Effector memory CD4-positive, alpha-beta T cell (primary cell): ENCODE measurements around the gene GYPC.
"Not testable (repeated sequence)": the region's sequence is repeated elsewhere in the genome, so short reads cannot be mapped to it uniquely, and the experiment has no call there.

Source experiments
- DNase-seq, 3 donors: peaks; one replicate each; pipeline ENCODE4 v3.0.0-alpha.2; 2020
- H3K27ac ChIP-seq: 2 replicates; pipeline ENCODE4 v1.7.0; 2013; ENCODE audit warnings: mild to moderate bottlenecking, low read length, moderate library complexity; ENCODE audit not compliant: insufficient read depth, poor library complexity, severe bottlenecking
- H3K27me3 ChIP-seq: replicated peaks from 2 replicates; pipeline ENCODE4 v1.7.0; 2013; ENCODE audit warnings: mild to moderate bottlenecking, low read length; ENCODE audit not compliant: insufficient read depth, control insufficient read depth, poor library complexity, severe bottlenecking
- H3K36me3 ChIP-seq: 2 replicates; pipeline ENCODE4 v1.7.0; 2013; ENCODE audit warnings: mild to moderate bottlenecking, low read length, moderate library complexity; ENCODE audit not compliant: control insufficient read depth, insufficient read depth
- H3K4me1 ChIP-seq: 2 replicates; pipeline ENCODE4 v1.7.0; 2013; ENCODE audit warnings: low read length, mild to moderate bottlenecking; ENCODE audit not compliant: control insufficient read depth, insufficient read depth, poor library complexity, severe bottlenecking
- H3K4me3 ChIP-seq: 2 replicates; pipeline ENCODE4 v1.7.0; 2013; ENCODE audit warnings: low read length, low read depth, mild to moderate bottlenecking; ENCODE audit not compliant: insufficient read depth, poor library complexity, severe bottlenecking
- H3K9me3 ChIP-seq: 2 replicates; pipeline ENCODE4 v1.7.0; 2013; ENCODE audit warnings: mild to moderate bottlenecking, low read length, moderate library complexity; ENCODE audit not compliant: control insufficient read depth

Gene GYPC

GRCh38 chr2:126637386-126637785, 18.6 kb upstream of the GYPC start:
- Histone ChIP-seq H3K27ac (no peak overlapping the region), H3K27me3 (no peaks in the 10 kb centered on the region), H3K4me3 (no peak overlapping the region), H3K36me3 (no peaks in the 10 kb centered on the region), H3K9me3 (no peaks in the 10 kb centered on the region), H3K4me1 (no peaks in the 10 kb centered on the region)
- no peak for DNase-seq

- no peak for DNase-seq
- no peaks in the 10 kb centered on the region for H3K36me3 ChIP-seq
- no peak overlapping the region for H3K27ac ChIP-seq
- no peaks in the 10 kb centered on the region for H3K27me3 ChIP-seq
- no peaks in the 10 kb centered on the region for H3K4me1 ChIP-seq
- no peak overlapping the region for H3K4me3 ChIP-seq
- H3K9me3 ChIP-seq = no peaks in the 10 kb centered on the region
Observed at GRCh38 chr2:126638746-126639145, 17.2 kb upstream of the GYPC start.

- no peak overlapping the region for H3K27ac ChIP-seq
- no peaks in the 10 kb centered on the region for H3K4me1 ChIP-seq
- no peaks in the 10 kb centered on the region for H3K36me3 ChIP-seq
- H3K27me3 ChIP-seq = no peaks in the 10 kb centered on the region
- no peak for DNase-seq
- H3K9me3 ChIP-seq = no peaks in the 10 kb centered on the region
- H3K4me3 ChIP-seq = no peak overlapping the region
Observed at GRCh38 chr2:126639276-126639675, 16.7 kb upstream of the GYPC start.

- H3K9me3 ChIP-seq, H3K4me1 ChIP-seq, H3K27ac ChIP-seq, H3K36me3 ChIP-seq, H3K27me3 ChIP-seq, DNase-seq, H3K4me3 ChIP-seq: not testable (repeated sequence)
Observed at GRCh38 chr2:126641294-126641693, 14.7 kb upstream of the GYPC start.

- Histone ChIP-seq H3K4me3 (no peak overlapping the region), H3K27ac (no peak overlapping the region)
Observed at GRCh38 chr2:126642031-126642430, 13.9 kb upstream of the GYPC start.

GRCh38 chr2:126643431-126643830, 12.5 kb upstream of the GYPC start:
- Histone ChIP-seq H3K27ac (no peak overlapping the region), H3K4me1 (no peaks in the 10 kb centered on the region), H3K36me3 (no peaks in the 10 kb centered on the region), H3K9me3 (no peaks in the 10 kb centered on the region), H3K27me3 (no peaks in the 10 kb centered on the region), H3K4me3 (no peak overlapping the region)
- DNase-seq = no peak

More at GRCh38 chr2:126642031-126642430, 13.9 kb upstream of the GYPC start:
- Histone ChIP-seq H3K27me3 (no peaks in the 10 kb centered on the region), H3K4me1 (no peaks in the 10 kb centered on the region), H3K9me3 (no peaks in the 10 kb centered on the region), H3K36me3 (no peaks in the 10 kb centered on the region)
- DNase-seq = no peak

GRCh38 chr2:126643972-126644371, 12.0 kb upstream of the GYPC start:
- Histone ChIP-seq H3K9me3 (no peaks in the 10 kb centered on the region), H3K4me3 (no peak overlapping the region), H3K36me3 (no peaks in the 10 kb centered on the region), H3K27ac (no peak overlapping the region), H3K27me3 (no peaks in the 10 kb centered on the region), H3K4me1 (no peaks in the 10 kb centered on the region)
- DNase-seq = no peak

- Histone ChIP-seq H3K9me3 (no peaks in the 10 kb centered on the region), H3K27me3 (no peaks in the 10 kb centered on the region), H3K36me3 (no peaks in the 10 kb centered on the region), H3K4me3 (no peak overlapping the region), H3K4me1 (no peaks in the 10 kb centered on the region), H3K27ac (no peak overlapping the region)
- no peak for DNase-seq
Observed at GRCh38 chr2:126644630-126645191, 11.2 kb upstream of the GYPC start.

GRCh38 chr2:126645211-126645618, 10.7 kb upstream of the GYPC start:
- Histone ChIP-seq H3K27me3 (no peaks in the 10 kb centered on the region), H3K27ac (no peak overlapping the region), H3K4me1 (no peaks in the 10 kb centered on the region), H3K36me3 (no peaks in the 10 kb centered on the region), H3K4me3 (no peak overlapping the region), H3K9me3 (no peaks in the 10 kb centered on the region)
- no peak for DNase-seq

GRCh38 chr2:126646026-126646425, 9.9 kb upstream of the GYPC start:
- Histone ChIP-seq H3K36me3 (no peaks in the 10 kb centered on the region), H3K27ac (no peak overlapping the region), H3K27me3 (no peaks in the 10 kb centered on the region), H3K4me1 (no peaks in the 10 kb centered on the region), H3K4me3 (no peak overlapping the region), H3K9me3 (no peaks in the 10 kb centered on the region)
- no peak for DNase-seq
